ENCODE measurements around the gene SEZ6. TPM values are rescaled to one million over a fixed set of nuclear protein-coding genes. Genes with fewer than 3 reads are reported as not detected.

The SEZ6 gene
- total RNA-seq, 1 donor from 2014 or later: 6.7 TPM

DNA sequence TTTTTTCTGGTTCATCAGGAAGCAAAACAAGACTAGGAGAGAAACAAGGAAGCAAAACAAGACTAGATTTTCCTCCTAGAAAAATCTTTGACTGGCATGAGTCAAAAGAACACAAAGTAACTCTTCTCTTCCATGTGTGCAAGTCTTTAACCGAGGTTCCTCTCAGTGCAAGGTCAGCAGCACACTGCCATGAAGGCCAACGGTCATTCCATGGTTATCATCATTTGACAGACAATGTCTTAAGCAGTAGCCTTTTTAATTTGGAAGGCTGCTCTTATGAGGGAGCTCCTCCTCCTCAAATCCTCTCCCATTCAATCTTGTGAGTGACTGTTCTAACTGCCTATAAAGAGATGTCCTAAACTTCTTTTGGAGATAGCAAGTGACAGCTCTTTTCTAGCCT is 87.5 kb downstream of the SEZ6 start:
- TF ChIP-seq, protein P1, sequence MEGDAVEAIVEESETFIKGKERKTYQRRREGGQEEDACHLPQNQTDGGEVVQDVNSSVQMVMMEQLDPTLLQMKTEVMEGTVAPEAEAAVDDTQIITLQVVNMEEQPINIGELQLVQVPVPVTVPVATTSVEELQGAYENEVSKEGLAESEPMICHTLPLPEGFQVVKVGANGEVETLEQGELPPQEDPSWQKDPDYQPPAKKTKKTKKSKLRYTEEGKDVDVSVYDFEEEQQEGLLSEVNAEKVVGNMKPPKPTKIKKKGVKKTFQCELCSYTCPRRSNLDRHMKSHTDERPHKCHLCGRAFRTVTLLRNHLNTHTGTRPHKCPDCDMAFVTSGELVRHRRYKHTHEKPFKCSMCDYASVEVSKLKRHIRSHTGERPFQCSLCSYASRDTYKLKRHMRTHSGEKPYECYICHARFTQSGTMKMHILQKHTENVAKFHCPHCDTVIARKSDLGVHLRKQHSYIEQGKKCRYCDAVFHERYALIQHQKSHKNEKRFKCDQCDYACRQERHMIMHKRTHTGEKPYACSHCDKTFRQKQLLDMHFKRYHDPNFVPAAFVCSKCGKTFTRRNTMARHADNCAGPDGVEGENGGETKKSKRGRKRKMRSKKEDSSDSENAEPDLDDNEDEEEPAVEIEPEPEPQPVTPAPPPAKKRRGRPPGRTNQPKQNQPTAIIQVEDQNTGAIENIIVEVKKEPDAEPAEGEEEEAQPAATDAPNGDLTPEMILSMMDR (IDR thresholded peaks at IDR 0.05; ENCODE audit: partially characterized antibody, unreplicated experiment): no peak
- DNase-seq: no peak
- Mint-ChIP-seq H3K27me3 (ENCODE audit: unreplicated experiment) (peaks cover 4% of the 10 kb centered on the region), H3K4me1 (ENCODE audit: low read depth, unreplicated experiment) (no peaks in the 10 kb centered on the region), H3K9me3 (ENCODE audit: unreplicated experiment) (peaks cover 1% of the 10 kb centered on the region), H3K36me3 (ENCODE audit: unreplicated experiment) (peaks cover 10% of the 10 kb centered on the region), H3K4me3 (ENCODE audit: unreplicated experiment) (no peak overlapping the region), H3K27ac (ENCODE audit: unreplicated experiment) (no peak overlapping the region)

DNA sequence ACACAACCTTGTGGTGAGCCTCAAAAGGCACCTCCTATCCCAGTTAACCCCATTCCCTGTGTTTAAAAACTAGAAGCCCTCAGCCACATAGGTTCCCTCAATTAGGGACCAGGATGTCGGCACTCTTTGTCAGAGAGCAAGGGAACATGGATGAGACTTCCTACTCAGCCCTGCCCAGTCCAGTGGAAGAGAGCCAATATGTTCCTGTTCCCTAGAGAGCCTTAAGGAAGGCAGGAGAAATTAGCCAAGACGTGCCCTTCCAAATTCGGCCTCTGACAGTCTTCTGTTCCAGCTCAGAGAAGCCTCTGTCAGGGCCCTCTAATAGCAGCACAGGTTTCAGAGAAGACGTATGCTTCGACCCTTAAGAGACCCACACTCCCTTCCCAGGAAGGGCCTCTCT is 88.4 kb downstream of the SEZ6 start:
- Mint-ChIP-seq H3K36me3 (ENCODE audit: unreplicated experiment) (peaks cover 10% of the 10 kb centered on the region), H3K4me1 (ENCODE audit: low read depth, unreplicated experiment) (no peaks in the 10 kb centered on the region), H3K27me3 (ENCODE audit: unreplicated experiment) (peaks cover 4% of the 10 kb centered on the region), H3K9me3 (ENCODE audit: unreplicated experiment) (peaks cover 1% of the 10 kb centered on the region), H3K4me3 (ENCODE audit: unreplicated experiment) (no peak overlapping the region), H3K27ac (ENCODE audit: unreplicated experiment) (peak overlapping the region; percentile 64)
- no peak for DNase-seq
- TF ChIP-seq, protein P1 (IDR thresholded peaks at IDR 0.05; ENCODE audit: partially characterized antibody, unreplicated experiment): no peak

DNA sequence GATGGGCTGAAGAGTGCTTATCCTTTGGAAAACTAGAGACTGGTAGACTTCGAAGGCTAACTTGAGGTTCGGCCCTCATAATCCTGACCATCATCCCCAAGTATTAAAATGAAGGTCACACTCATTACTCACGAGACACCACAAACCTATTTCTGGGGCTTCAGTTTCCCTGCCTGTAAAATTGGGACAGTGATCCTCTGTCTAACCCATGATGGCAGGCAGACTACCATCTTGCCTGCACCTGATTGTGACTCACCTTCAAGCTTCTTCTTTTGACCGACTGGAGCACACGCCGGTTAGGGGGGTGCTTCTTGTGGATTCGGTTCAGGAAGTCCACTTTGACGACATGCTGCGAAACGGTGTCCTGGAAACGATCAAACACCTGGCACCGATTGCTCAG is 88.8 kb downstream of the SEZ6 start:
- H3K9me3 Mint-ChIP-seq (ENCODE audit: unreplicated experiment): peaks cover 1% of the 10 kb centered on the region
- peak overlapping the region; percentile 64 for H3K27ac Mint-ChIP-seq (ENCODE audit: unreplicated experiment)
- TF ChIP-seq, protein P1 (IDR thresholded peaks at IDR 0.05; ENCODE audit: partially characterized antibody, unreplicated experiment): no peak
- H3K4me3 Mint-ChIP-seq (ENCODE audit: unreplicated experiment): no peak overlapping the region
- H3K27me3 Mint-ChIP-seq (ENCODE audit: unreplicated experiment): peaks cover 4% of the 10 kb centered on the region
- H3K36me3 Mint-ChIP-seq (ENCODE audit: unreplicated experiment): peaks cover 10% of the 10 kb centered on the region
- H3K4me1 Mint-ChIP-seq (ENCODE audit: low read depth, unreplicated experiment): no peaks in the 10 kb centered on the region
- no peak for DNase-seq

DNA sequence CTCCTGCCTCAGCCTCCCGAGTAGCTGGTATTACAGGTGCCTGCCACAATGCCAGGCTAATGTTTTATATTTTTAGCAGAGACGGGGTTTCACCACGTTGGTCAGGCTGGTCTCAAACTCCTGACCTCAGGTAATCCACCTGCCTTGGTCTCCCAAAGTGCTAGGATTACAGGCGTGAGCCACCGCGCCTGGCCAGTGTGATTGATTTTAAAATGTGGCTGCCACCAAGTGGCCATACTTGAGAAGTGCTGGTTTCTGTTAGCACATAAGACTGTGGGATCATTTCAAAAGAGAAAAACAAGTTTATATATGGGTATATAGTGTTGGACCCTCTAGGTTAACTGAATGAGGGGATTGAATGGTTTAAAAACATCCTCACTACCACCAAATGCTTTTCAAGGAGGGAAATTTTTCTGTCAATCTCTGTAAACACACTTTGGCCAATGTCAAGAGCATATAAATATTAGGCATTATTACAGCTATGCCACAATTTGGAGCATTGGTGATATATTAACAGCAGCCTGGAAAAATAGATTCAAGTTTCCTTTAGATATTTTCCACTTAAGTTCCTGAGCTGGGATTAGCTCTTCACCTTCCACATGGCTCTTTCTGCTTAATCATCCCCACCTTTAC is 89.4 kb downstream of the SEZ6 start:
- Mint-ChIP-seq H3K9me3 (ENCODE audit: unreplicated experiment) (peaks cover 1% of the 10 kb centered on the region), H3K27me3 (ENCODE audit: unreplicated experiment) (peaks cover 4% of the 10 kb centered on the region), H3K4me1 (ENCODE audit: low read depth, unreplicated experiment) (no peaks in the 10 kb centered on the region), H3K36me3 (ENCODE audit: unreplicated experiment) (peaks cover 10% of the 10 kb centered on the region), H3K4me3 (ENCODE audit: unreplicated experiment) (no peak overlapping the region), H3K27ac (ENCODE audit: unreplicated experiment) (peak overlapping the region; percentile 52)
- TF ChIP-seq, protein P1 (IDR thresholded peaks at IDR 0.05; ENCODE audit: partially characterized antibody, unreplicated experiment): peak; percentile 80
- peak; percentile 48 for DNase-seq

DNA sequence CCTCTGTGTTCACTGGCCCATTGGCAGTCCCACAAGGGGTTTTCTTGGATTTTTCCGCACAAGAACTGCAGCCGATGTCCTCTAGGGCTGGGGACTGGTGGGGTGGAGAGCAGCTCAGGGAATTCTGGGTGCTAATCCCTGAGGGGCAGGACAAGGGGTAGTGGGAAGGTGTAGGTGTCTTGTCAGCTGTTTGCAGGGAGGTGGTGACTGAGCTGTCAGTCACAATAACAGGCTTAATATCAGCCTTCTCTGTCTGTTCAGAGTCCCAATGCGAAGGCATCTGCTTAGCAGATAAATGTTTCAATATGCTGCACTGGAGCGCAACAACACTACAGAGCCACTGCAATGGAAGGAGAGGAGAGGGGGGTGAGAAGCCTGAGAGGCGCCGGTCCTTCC is 92.9 kb downstream of the SEZ6 start:
- Mint-ChIP-seq H3K9me3 (ENCODE audit: unreplicated experiment) (no peaks in the 10 kb centered on the region), H3K27me3 (ENCODE audit: unreplicated experiment) (peaks cover 4% of the 10 kb centered on the region), H3K4me3 (ENCODE audit: unreplicated experiment) (no peak overlapping the region), H3K4me1 (ENCODE audit: low read depth, unreplicated experiment) (peaks cover 2% of the 10 kb centered on the region), H3K36me3 (ENCODE audit: unreplicated experiment) (peaks cover 10% of the 10 kb centered on the region), H3K27ac (ENCODE audit: unreplicated experiment) (no peak overlapping the region)
- TF ChIP-seq, protein P1 (IDR thresholded peaks at IDR 0.05; ENCODE audit: partially characterized antibody, unreplicated experiment): no peak
- DNase-seq: no peak
